ENCODE results near the gene CECR2.

DNA sequence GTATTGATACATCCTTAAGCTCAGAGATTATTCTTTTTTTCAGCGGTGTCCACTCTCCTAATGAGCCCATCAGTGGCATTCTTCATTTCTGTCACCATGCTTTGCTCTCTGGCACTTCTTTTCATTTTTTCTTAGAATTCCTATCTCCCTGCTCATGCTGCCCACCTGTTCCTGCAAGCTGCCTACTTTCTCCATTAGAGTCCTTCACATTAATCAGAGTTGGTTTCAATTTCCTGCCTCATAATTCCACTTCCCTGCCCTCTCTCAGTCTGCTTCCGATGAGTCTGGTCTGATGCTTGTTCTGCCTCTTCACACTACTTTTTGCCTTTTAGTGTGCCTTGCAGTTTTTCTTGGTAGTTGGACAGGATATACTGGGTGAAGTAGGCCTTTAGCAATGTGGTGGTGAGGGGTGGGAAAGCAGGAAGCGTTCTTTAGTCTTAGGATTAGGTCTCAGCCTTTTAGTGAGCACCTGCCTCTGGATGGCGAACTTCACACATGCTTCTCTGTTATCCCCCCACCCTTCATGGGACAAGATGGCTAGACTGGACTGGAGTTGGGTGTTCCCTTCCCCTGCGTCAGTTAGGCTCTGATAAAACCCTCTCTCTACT lies 53.6 kb downstream of the CECR2 start:
- TF ChIP-seq ZNF274 (IDR thresholded peaks at IDR 0.05; ENCODE audit: low read depth, low read length) (no peak), SUZ12 (IDR thresholded peaks at IDR 0.05; ENCODE audit: extremely low read depth, insufficient read depth, insufficient read length) (no peak), YY1 (IDR thresholded peaks at IDR 0.05; ENCODE audit: insufficient read depth, insufficient read length) (no peak)
